Esophagus squamous epithelium (tissue), 4 donors: Measurements from ENCODE around the gene TSPAN33.

ENCODE experiments used
- CTCF ChIP-seq, 6 experiments: fragments of 450-650 bp in 4 of 6; fragments of 200-600 bp in 2 of 6; sonication (generic) in 2 of 6; IDR thresholded peaks; one replicate each; pipeline ENCODE4 v1.5.1; 2016 to 2019; ENCODE audit warnings: antibody characterized with exemption in 6 of 6, mild to moderate bottlenecking in 4 of 6, moderate library complexity in 4 of 6
- POLR2A ChIP-seq, 4 donors: fragments of 450-650 bp; IDR thresholded peaks; one replicate each; pipeline ENCODE4 v1.6.1; 2017; ENCODE audit warnings: antibody characterized with exemption in 4 of 4, mild to moderate bottlenecking in 4 of 4, moderate library complexity in 3 of 4

GRCh38 chr7:129210989-129211312 is 66.4 kb downstream of the TSPAN33 start:
- TF ChIP-seq POLR2A (IDR thresholded peaks at IDR 0.05): no peak
- TF ChIP-seq CTCF (IDR thresholded peaks at IDR 0.05): no peak
